NB4 (cell line): ENCODE measurements around the gene PLEKHG2.

Experiments
- MYC ChIP-seq: IDR thresholded peaks from 2 replicates; pipeline ENCODE4 v1.6.1; 2011; ENCODE audit warnings: low read depth, low read length
- POLR2A ChIP-seq: IDR thresholded peaks from 2 replicates; pipeline ENCODE4 v1.6.1; 2011; ENCODE audit warnings: mild to moderate bottlenecking; ENCODE audit not compliant: insufficient read length; ENCODE audit errors: extremely low read depth
- TF ChIP-seq, protein P1 (sequence below): IDR thresholded peaks from 2 replicates; pipeline ENCODE4 v1.6.1; 2011; ENCODE audit warnings: low read depth, low read length
- TF ChIP-seq, protein P2 (sequence below): IDR thresholded peaks from one replicate; pipeline ENCODE4 v1.5.1; 2012; ENCODE audit warnings: low read depth, low read length

DNA sequence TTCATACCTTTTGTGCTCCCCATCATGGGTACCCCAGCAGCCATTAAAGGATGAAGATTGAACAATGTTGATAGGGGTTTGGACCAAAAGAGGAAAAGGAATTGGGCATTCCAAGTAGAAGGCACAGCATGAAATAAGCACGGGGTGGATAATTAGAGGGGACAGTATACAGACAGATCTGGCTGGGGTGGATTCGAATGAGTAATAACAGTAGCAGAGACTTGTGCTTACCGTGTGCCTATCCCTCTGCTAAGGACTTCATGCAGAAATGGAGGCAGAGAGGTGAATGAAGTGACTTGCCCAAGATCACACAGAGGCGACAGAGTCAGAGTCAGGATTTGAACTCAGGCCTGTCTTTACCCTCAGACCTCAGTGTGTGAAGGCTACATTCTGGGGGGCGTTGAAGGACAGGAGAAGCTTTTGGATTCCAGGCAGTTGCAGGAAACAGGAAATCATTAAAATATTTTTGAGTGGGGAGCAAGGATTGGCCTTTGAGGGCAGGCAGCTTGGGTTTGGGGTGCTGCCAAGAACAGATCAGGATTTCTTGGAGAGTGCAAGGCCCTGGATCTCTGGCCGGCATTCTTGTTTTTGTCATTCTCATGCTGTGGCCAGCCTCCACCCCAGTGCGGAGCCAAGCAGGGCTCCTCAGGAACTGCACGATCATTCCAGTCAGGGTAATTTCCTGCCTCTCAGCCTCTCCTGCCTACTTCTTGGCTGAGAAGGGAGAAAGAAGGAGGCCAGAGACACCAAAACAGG is 40.2 kb upstream of the PLEKHG2 start:
- TF ChIP-seq POLR2A (no peak), MYC (no peak)
- TF ChIP-seq, protein P1, sequence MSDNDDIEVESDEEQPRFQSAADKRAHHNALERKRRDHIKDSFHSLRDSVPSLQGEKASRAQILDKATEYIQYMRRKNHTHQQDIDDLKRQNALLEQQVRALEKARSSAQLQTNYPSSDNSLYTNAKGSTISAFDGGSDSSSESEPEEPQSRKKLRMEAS: no peak
- TF ChIP-seq, protein P2, sequence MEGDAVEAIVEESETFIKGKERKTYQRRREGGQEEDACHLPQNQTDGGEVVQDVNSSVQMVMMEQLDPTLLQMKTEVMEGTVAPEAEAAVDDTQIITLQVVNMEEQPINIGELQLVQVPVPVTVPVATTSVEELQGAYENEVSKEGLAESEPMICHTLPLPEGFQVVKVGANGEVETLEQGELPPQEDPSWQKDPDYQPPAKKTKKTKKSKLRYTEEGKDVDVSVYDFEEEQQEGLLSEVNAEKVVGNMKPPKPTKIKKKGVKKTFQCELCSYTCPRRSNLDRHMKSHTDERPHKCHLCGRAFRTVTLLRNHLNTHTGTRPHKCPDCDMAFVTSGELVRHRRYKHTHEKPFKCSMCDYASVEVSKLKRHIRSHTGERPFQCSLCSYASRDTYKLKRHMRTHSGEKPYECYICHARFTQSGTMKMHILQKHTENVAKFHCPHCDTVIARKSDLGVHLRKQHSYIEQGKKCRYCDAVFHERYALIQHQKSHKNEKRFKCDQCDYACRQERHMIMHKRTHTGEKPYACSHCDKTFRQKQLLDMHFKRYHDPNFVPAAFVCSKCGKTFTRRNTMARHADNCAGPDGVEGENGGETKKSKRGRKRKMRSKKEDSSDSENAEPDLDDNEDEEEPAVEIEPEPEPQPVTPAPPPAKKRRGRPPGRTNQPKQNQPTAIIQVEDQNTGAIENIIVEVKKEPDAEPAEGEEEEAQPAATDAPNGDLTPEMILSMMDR: no peak
